Urinary bladder (tissue), 4 donors: ENCODE results near the gene RNU5D-1. TPM values are rescaled to one million over a fixed set of nuclear protein-coding genes. Genes with fewer than 3 reads are reported as not detected.

Experiments
- DNase-seq: peaks from one replicate; pipeline ENCODE4 v3.0.0-alpha.2; 2015; ENCODE audit errors: extremely low spot score
- H3K27ac ChIP-seq: one replicate; pipeline ENCODE4 v1.5.1; 2013; ENCODE audit warnings: low read depth, mild to moderate bottlenecking, moderate library complexity
- H3K36me3 ChIP-seq: one replicate; pipeline ENCODE4 v1.6.1; 2013; ENCODE audit warnings: mild to moderate bottlenecking, moderate library complexity; ENCODE audit not compliant: insufficient read depth
- H3K4me1 ChIP-seq: one replicate; pipeline ENCODE4 v1.6.1; 2013; ENCODE audit warnings: mild to moderate bottlenecking, moderate library complexity; ENCODE audit not compliant: insufficient read depth
- H3K4me3 ChIP-seq: one replicate; pipeline ENCODE4 v1.5.1; 2013; ENCODE audit warnings: low read depth, low read length
- WGBS: extraction: QIAGEN DNeasy Blood & Tissue Kit; methylation state at CpG from one replicate; pipeline ENCODE4 v1.1.7; 2013; 5-methylcytosine and 5-hydroxymethylcytosine counted together
- polyA plus RNA-seq: library from polyadenylated mRNA; stranded (reverse); fragments of 200-250 nt; gene quantifications from one replicate; pipeline ENCODE4 v1.2.3, GENCODE V29; 2013
- small RNA-seq: library from RNA; depleted of rRNA; stranded (forward); fragments of <200 nt; gene quantifications from one replicate; pipeline ENCODE3, GENCODE V24; 2014
- total RNA-seq: library from RNA; depleted of rRNA; stranded (reverse); fragments of >200 nt; gene quantifications from one replicate; pipeline ENCODE4 v1.2.3, GENCODE V29; 2014
- donor health status: healthy with polysubstance abuse.
- donor health status: healthy.

Gene RNU5D-1
- total and polyA plus RNA-seq, 2 donors = not detected

DNA sequence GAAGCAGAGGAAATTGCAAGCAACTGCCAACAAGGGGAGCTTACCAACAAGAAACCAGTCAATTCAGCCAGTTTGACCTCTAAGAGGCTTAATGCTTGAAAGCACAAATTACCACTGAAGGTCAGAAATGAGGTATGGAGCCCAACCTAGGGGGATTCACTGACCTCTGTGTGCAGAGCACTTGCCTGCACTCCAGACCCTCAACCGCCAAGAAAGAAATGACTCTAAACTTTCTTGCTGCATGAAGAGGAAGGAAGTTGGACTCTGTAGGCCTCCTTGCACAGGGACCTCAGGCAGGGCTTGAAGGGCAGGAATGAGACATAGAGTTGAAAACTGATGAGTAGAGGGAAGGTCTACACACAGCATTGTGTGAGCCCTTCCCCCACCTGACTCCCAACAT, 46.4 kb downstream of the RNU5D-1 start:
- DNase-seq = no peak
- no peak overlapping the region for H3K4me3 ChIP-seq
- H3K27ac ChIP-seq = no peak overlapping the region
- no peaks in the 10 kb centered on the region for H3K4me1 ChIP-seq
- 80% methylated on average over 1 of the region's 1 CpG for WGBS
- no peaks in the 10 kb centered on the region for H3K36me3 ChIP-seq

- no peaks in the 10 kb centered on the region for H3K4me1 ChIP-seq
- WGBS = 95% methylated on average over 3 of the region's 3 CpGs
- no peak overlapping the region for H3K27ac ChIP-seq
- no peak overlapping the region for H3K4me3 ChIP-seq
- no peaks in the 10 kb centered on the region for H3K36me3 ChIP-seq
- DNase-seq = no peak
Observed at GRCh38 chr1:44682883-44683265, 48.1 kb downstream of the RNU5D-1 start.

DNA sequence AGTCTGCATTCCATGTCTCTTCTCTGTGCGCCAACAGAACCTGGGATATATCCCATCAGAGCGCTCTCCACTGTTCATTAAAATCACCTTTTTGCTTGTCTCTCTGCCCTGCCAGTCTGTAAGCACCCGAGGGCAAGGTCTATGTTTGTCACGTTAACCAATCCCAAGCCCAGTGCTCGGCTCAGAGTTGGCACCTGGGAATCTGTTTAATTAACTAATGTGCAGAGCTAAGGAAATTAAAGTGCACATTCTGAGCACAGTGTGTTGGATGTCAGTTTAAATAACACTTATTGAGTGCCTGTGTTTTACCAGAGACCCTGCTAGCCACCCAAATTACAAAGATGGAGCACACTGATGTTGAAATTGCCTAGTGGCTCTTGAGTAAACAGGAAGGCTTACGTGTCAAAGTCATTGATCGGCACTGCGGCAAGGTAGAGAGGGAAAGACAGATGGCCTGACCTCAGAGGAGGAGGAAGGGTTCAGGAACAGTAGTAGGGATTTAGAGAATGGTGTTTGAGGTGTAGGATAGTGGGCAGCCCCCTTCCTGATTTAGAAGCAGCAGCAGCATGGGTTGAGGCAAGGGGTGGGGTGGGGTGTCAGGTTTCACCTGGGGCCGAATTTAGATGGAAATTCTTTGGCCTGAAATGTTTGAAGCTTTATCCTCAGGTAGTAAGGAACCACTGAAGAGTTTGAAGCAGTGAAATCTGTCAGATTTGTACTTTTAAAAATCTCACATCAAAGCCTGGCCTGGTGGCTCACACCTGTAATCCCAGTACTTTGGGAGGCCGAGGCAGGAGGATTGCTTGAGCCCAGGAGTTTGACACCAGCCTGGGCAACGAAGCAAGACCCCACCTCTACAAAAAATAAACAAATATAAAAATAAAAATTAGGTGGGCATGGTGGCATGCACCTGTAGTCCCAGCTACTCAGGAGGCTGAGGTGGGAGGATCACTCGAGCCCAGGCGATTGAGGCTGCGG, 48.8 kb downstream of the RNU5D-1 start:
- DNase-seq = no peak

More for the DNA sequence above, 48.8 kb downstream of the RNU5D-1 start:
- 79% methylated on average over 14 of the region's 14 CpGs for WGBS
- Histone ChIP-seq H3K27ac (no peak overlapping the region), H3K4me3 (no peak overlapping the region), H3K4me1 (no peaks in the 10 kb centered on the region), H3K36me3 (no peaks in the 10 kb centered on the region)

Small RNAs within 50 kb of the gene (small RNA-seq; reads per million reads assigned to genes)
- gene RNU5D-1 = 20.7 reads per million, percentile 95 among the genes with 10 or more reads in this experiment
- 4.8 reads per million, percentile 92 among the genes with 10 or more reads in this experiment for gene RNU5F-1
- 96.0 reads per million, percentile 97 among the genes with 10 or more reads in this experiment for gene SNORD38A
- not detected for gene SNORD38B
- 1,738 reads per million, percentile 99 among the genes with 10 or more reads in this experiment for gene SNORD46
- gene SNORD55 = not detected

Other genes starting within 250 kb of the RNU5D-1 start
- gene TMEM53, start 56.7 kb downstream of the RNU5D-1 start, total RNA-seq = 2.4 TPM
- 13.2 TPM for gene TMEM53, start 56.7 kb downstream of the RNU5D-1 start, polyA plus RNA-seq
- gene ARMH1, start 56.5 kb downstream of the RNU5D-1 start, total RNA-seq = 1.4 TPM
- gene ARMH1, start 56.5 kb downstream of the RNU5D-1 start, polyA plus RNA-seq = 3.5 TPM
- 9.4 TPM for gene KIF2C, start 8.7 kb upstream of the RNU5D-1 start, total RNA-seq
- gene KIF2C, start 8.7 kb upstream of the RNU5D-1 start, polyA plus RNA-seq = 2.6 TPM
- gene RPS8, start 44.4 kb upstream of the RNU5D-1 start, total RNA-seq = 1,711 TPM
- 2,358 TPM for gene RPS8, start 44.4 kb upstream of the RNU5D-1 start, polyA plus RNA-seq
- gene BEST4, start 57.0 kb upstream of the RNU5D-1 start, total RNA-seq = not detected
- 0.30 TPM for gene BEST4, start 57.0 kb upstream of the RNU5D-1 start, polyA plus RNA-seq
- 4.7 TPM for gene PLK3, start 69.2 kb upstream of the RNU5D-1 start, total RNA-seq
- 16.0 TPM for gene PLK3, start 69.2 kb upstream of the RNU5D-1 start, polyA plus RNA-seq
- gene DYNLT4, start 76.2 kb upstream of the RNU5D-1 start, total RNA-seq = not detected
- 0.35 TPM for gene DYNLT4, start 76.2 kb upstream of the RNU5D-1 start, polyA plus RNA-seq
- 5.3 TPM for gene BTBD19, start 77.4 kb upstream of the RNU5D-1 start, total RNA-seq
- gene BTBD19, start 77.4 kb upstream of the RNU5D-1 start, polyA plus RNA-seq = 4.3 TPM
- gene PTCH2, start 112.1 kb upstream of the RNU5D-1 start, total RNA-seq = 4.4 TPM
- 2.2 TPM for gene PTCH2, start 112.1 kb upstream of the RNU5D-1 start, polyA plus RNA-seq